HEK293T (cell line): ENCODE results near the gene ALG9.

Experiments
- BHLHE40 ChIP-seq: fragments of 450-650 bp; IDR thresholded peaks from 2 replicates; pipeline ENCODE4 v1.6.1; 2016; ENCODE audit warnings: mild to moderate bottlenecking, moderate library complexity, borderline replicate concordance
- CTBP1 ChIP-seq: fragments of 450-650 bp; IDR thresholded peaks from 2 replicates; pipeline ENCODE4 v1.6.1; 2016; ENCODE audit warnings: borderline replicate concordance
- FOXA1 ChIP-seq: fragments of 450-650 bp; IDR thresholded peaks from 2 replicates; pipeline ENCODE4 v1.6.1; 2016; ENCODE audit warnings: mild to moderate bottlenecking
- FOXK2 ChIP-seq: fragments of 450-650 bp; IDR thresholded peaks from 2 replicates; pipeline ENCODE4 v1.6.1; 2016; ENCODE audit warnings: mild to moderate bottlenecking
- FOXM1 ChIP-seq: fragments of 450-650 bp; IDR thresholded peaks from 2 replicates; pipeline ENCODE4 v1.6.1; 2017; ENCODE audit warnings: mild to moderate bottlenecking, borderline replicate concordance
- L3MBTL2 ChIP-seq: fragments of 450-650 bp; conservative IDR thresholded peaks from 2 replicates; pipeline ENCODE4 v1.6.1; 2016; ENCODE audit warnings: mild to moderate bottlenecking
- NFRKB ChIP-seq: fragments of 450-650 bp; IDR thresholded peaks from 2 replicates; pipeline ENCODE4 v1.6.1; 2016; ENCODE audit warnings: mild to moderate bottlenecking, moderate library complexity
- PKNOX1 ChIP-seq: fragments of 450-650 bp; IDR thresholded peaks from 2 replicates; pipeline ENCODE4 v1.6.1; 2016
- SP1 ChIP-seq: fragments of 450-650 bp; IDR thresholded peaks from 2 replicates; pipeline ENCODE4 v1.6.1; 2017
- SUZ12 ChIP-seq: fragments of 450-650 bp; IDR thresholded peaks from 2 replicates; pipeline ENCODE4 v1.6.1; 2016; ENCODE audit warnings: mild to moderate bottlenecking
- TARDBP ChIP-seq: fragments of 450-650 bp; IDR thresholded peaks from 2 replicates; pipeline ENCODE4 v1.6.1; 2016

GRCh38 chr11:111851067-111851466 is 20.3 kb downstream of the ALG9 start:
- TF ChIP-seq TARDBP, result no peak
- TF ChIP-seq SP1, result no peak
- TF ChIP-seq PKNOX1, result no peak
- TF ChIP-seq FOXK2, result no peak
- TF ChIP-seq L3MBTL2, result no peak
- no peak for TF ChIP-seq CTBP1
- no peak for TF ChIP-seq BHLHE40
- TF ChIP-seq FOXM1, result no peak
- no peak for TF ChIP-seq FOXA1
- no peak for TF ChIP-seq SUZ12
- no peak for TF ChIP-seq NFRKB
